IPS-18a (cell line): Measurements from ENCODE around the gene CCDC33.

ENCODE experiments used
- H3K27ac ChIP-seq: one replicate; pipeline ENCODE4 v1.5.1; 2013; ENCODE audit warnings: low read length
- H3K27me3 ChIP-seq: one replicate; pipeline ENCODE4 v1.6.1; 2013; ENCODE audit warnings: mild to moderate bottlenecking, low read length; ENCODE audit not compliant: control insufficient read depth, insufficient read depth
- H3K36me3 ChIP-seq: one replicate; pipeline ENCODE4 v1.6.1; 2013; ENCODE audit warnings: low read depth, low read length; ENCODE audit not compliant: control insufficient read depth
- H3K4me1 ChIP-seq: one replicate; pipeline ENCODE4 v1.6.1; 2013; ENCODE audit warnings: low read depth, low read length; ENCODE audit not compliant: control insufficient read depth
- H3K4me3 ChIP-seq: one replicate; pipeline ENCODE4 v1.5.1; 2013; ENCODE audit warnings: low read length
- H3K9ac ChIP-seq: one replicate; pipeline ENCODE4 v1.6.1; 2013; ENCODE audit warnings: mild to moderate bottlenecking, low read length, moderate library complexity
- H3K9me3 ChIP-seq: one replicate; pipeline ENCODE4 v1.6.1; 2013; ENCODE audit warnings: low read depth, low read length; ENCODE audit not compliant: control insufficient read depth

CCDC33 gene

DNA sequence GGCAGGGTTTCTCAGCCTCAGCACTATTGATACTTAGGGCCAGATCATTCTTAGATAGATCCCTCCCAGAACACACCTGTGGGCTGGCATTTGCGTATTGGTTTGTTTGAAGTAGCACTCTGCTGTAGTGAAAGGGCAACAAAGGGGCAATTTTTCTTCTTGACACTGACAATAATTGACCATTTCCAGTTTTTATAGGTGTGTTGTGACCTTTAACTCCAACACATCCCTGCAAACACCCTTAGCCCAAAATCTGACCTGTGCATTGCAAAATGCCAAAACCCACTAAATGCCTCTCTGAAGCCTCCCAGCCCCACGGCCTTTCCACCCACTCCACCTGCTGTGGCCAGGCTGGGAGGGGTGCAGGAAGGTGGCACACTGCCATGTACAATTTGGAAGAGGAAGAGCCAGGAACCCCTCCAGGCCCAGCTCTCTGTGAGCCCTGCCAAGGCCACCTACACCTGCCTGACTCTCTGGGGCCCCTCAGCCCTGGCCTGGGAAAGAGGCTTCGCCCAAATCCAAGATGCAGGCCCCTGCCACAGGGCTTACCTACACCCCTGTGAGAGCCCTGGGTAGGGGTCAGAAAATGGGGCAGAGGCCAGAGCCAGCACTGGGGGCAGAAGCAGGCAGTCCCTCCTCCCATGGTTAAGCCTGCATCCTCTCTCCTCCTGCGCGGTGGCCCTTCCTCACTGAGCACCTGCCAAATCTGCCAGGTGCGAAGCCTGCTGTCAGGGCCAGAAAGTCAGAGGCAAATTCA lies 140.9 kb downstream of the CCDC33 start:
- H3K9me3 ChIP-seq = no peaks in the 10 kb centered on the region
- H3K27me3 ChIP-seq = peaks cover 4% of the 10 kb centered on the region
- no peak overlapping the region for H3K27ac ChIP-seq
- no peak overlapping the region for H3K9ac ChIP-seq
- peaks cover 5% of the 10 kb centered on the region for H3K4me1 ChIP-seq
- no peak overlapping the region for H3K4me3 ChIP-seq
- no peaks in the 10 kb centered on the region for H3K36me3 ChIP-seq

GRCh38 chr15:74377831-74378766 lies 142.0 kb downstream of the CCDC33 start:
- Histone ChIP-seq H3K9me3 (no peaks in the 10 kb centered on the region), H3K27ac (no peak overlapping the region), H3K36me3 (no peaks in the 10 kb centered on the region), H3K27me3 (peaks cover 4% of the 10 kb centered on the region), H3K4me1 (peaks cover 5% of the 10 kb centered on the region), H3K4me3 (no peak overlapping the region), H3K9ac (no peak overlapping the region)

DNA sequence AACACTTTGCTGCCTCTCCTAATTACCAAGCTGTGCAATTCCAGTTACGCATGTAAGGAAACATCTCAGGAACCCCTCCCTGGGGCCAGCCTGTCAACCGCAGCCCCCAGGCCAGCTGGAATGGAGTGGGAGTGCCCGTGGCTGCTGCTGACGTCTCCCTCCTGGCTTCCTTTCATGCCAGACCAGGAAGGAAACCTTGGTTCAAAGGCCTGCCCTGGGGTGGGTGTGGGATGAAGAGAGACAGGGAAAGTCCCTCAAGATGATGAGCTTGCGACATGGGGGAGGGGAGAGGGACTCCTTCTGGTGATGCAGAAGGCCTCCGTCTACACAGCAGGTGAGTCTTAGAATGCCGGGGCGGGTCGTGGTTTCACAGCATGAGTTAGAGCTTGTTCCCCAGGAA lies 142.7 kb downstream of the CCDC33 start:
- Histone ChIP-seq H3K9me3 (no peaks in the 10 kb centered on the region), H3K4me3 (no peak overlapping the region), H3K27ac (no peak overlapping the region), H3K36me3 (no peaks in the 10 kb centered on the region), H3K4me1 (peaks cover 5% of the 10 kb centered on the region), H3K9ac (no peak overlapping the region), H3K27me3 (peaks cover 4% of the 10 kb centered on the region)

DNA sequence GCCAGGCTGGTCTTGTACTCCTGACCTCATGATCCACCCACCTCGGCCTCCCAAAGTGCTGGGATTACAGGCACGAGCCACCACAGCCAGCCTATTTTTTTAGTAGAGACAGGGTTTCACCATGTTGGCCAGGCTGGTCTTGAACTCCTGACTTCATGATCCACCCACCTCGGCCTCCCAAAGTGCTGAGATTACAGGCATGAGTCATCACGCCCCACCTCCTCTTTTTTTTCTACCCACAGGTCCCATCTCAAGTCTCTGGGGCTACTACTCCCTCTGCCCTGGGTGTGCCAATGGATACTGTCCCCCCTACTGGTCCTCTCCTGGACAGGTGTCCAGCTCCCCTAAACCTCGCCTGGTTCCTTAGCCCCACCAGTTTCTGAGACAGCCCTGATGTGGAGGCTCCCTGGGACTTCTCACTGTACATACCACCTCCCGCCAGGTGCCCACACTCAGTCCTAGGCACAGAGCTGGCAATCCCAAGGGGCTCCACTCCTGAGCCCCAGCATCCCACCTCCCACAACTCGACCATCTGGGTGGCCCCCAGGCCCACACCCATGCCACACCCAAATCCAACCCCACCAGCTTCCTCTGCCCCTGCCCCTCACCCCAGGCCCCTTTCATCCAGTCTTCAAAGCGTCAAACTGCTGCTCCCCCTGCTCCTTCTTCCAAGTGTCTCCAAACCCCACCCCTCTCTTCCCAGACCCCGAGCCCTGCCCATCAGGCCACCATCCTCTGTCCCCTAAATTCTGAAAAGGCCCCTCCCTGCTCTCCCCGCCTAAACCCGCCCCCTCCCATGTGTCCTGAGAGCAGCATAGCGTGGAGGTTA lies 144.4 kb downstream of the CCDC33 start:
- Histone ChIP-seq H3K4me3 (no peak overlapping the region), H3K4me1 (peaks cover 2% of the 10 kb centered on the region)

GRCh38 chr15:74381190-74381453 lies 145.0 kb downstream of the CCDC33 start:
- Histone ChIP-seq H3K27me3 (no peaks in the 10 kb centered on the region), H3K4me1 (peaks cover 7% of the 10 kb centered on the region), H3K4me3 (no peak overlapping the region), H3K9ac (no peak overlapping the region), H3K9me3 (no peaks in the 10 kb centered on the region), H3K36me3 (no peaks in the 10 kb centered on the region), H3K27ac (no peak overlapping the region)

More for the DNA sequence above, 144.4 kb downstream of the CCDC33 start:
- Histone ChIP-seq H3K9me3 (no peaks in the 10 kb centered on the region), H3K36me3 (no peaks in the 10 kb centered on the region), H3K9ac (no peak overlapping the region), H3K27me3 (no peaks in the 10 kb centered on the region), H3K27ac (no peak overlapping the region)

DNA sequence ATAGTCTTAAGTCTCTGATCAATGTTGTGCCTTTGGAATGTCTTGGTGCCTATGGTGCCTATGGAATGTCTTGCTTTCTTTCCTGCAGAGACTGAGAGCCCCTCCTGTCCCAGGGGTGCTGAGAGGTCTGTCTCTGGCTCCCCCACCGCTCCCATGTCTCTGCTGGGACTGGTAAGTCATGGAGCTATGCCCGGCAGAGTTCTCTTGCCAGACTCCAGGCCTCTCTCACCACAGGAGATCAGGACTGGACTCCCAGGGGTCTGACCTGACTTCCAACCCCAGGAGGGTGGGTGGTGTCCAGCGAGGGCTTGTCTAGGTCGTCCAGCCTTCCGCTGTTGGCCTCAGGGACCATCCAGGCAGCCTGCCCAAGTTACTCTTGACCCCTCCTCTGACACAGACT lies 145.4 kb downstream of the CCDC33 start:
- Histone ChIP-seq H3K9ac (no peak overlapping the region), H3K27me3 (no peaks in the 10 kb centered on the region), H3K4me1 (peaks cover 8% of the 10 kb centered on the region), H3K27ac (no peak overlapping the region), H3K36me3 (no peaks in the 10 kb centered on the region), H3K9me3 (no peaks in the 10 kb centered on the region), H3K4me3 (no peak overlapping the region)

GRCh38 chr15:74382004-74382816 lies 146.1 kb downstream of the CCDC33 start:
- H3K9me3 ChIP-seq = no peaks in the 10 kb centered on the region
- peaks cover 8% of the 10 kb centered on the region for H3K4me1 ChIP-seq
- no peak overlapping the region for H3K9ac ChIP-seq
- no peaks in the 10 kb centered on the region for H3K36me3 ChIP-seq
- no peak overlapping the region for H3K4me3 ChIP-seq
- no peak overlapping the region for H3K27ac ChIP-seq
- H3K27me3 ChIP-seq = no peaks in the 10 kb centered on the region

DNA sequence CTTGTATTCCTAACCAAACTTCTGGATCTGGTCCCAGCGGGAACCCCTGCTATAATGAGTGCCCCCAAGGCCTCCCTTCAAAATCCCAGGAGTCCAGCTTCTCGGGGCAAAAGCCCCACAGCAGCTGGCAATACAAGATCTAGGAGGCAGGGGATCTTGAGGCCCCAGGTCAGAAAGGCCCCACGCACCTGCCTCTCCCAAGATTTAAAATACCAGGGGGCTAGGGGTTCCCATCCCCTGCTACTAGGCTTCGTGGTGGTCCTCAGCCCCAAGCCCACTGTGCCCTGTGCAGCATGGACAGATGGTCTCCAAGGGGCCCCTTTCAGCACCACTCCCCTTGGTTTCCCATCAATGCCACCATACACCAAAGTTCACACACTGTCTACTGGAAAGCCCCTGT lies 147.2 kb downstream of the CCDC33 start:
- Histone ChIP-seq H3K36me3 (no peaks in the 10 kb centered on the region), H3K27ac (no peak overlapping the region), H3K9me3 (no peaks in the 10 kb centered on the region), H3K27me3 (no peaks in the 10 kb centered on the region), H3K4me3 (no peak overlapping the region), H3K4me1 (peaks cover 8% of the 10 kb centered on the region), H3K9ac (no peak overlapping the region)

DNA sequence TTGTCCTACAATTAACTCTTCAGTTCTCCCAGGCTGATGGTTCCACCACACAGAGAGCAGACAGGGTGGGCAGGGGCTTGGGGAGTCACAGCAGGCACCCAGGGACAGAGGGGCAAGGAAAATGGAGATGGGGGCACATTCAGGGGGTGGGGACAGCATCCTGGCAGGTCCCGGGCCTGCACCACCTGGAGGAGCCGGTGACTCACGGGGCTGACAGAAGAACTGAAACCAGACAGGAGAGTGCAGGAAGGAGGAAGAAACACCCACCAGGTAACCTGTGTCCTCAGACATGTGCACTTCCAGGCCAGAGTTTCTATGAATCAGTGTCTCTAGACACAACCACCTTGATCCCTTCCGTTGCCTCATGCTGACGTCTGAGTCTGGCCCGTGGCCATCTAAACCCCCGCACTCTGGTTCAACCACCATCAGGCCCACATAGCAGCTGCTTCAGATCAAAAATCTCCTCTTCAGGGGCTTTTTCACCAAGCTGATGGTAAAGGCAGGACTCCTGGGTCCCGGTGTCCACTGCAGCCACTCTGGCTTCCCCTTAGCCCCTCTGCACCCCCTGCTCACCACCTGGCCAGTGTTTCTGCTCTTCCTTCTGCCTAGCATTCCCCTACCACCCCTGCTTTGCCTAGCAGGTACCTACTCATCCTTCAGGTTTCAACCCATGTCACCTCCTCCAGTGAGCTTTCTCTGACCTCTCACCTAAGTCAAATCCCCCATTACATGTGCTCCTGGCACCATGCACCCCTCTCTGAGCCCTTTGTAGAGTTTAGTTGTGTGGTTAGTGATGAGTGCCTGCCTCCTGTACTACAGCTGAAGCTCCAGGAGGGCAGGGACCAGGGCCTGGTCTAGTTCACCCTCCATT lies 147.8 kb downstream of the CCDC33 start:
- peaks cover 8% of the 10 kb centered on the region for H3K4me1 ChIP-seq
- H3K4me3 ChIP-seq = no peak overlapping the region
- no peaks in the 10 kb centered on the region for H3K36me3 ChIP-seq
- H3K9me3 ChIP-seq = no peaks in the 10 kb centered on the region
- no peak overlapping the region for H3K9ac ChIP-seq
- H3K27me3 ChIP-seq = no peaks in the 10 kb centered on the region
- no peak overlapping the region for H3K27ac ChIP-seq

GRCh38 chr15:74384566-74384880 lies 148.4 kb downstream of the CCDC33 start:
- Histone ChIP-seq H3K9ac (no peak overlapping the region), H3K4me1 (peaks cover 8% of the 10 kb centered on the region), H3K9me3 (no peaks in the 10 kb centered on the region), H3K27ac (no peak overlapping the region), H3K4me3 (no peak overlapping the region), H3K27me3 (no peaks in the 10 kb centered on the region), H3K36me3 (no peaks in the 10 kb centered on the region)
